H1 (cell line): ENCODE results near the gene CSNK1D. TPM values are rescaled to one million over a fixed set of nuclear protein-coding genes. Genes with fewer than 3 reads are reported as not detected.

Experiments
- CTCF ChIA-PET: fragments of 300-600 bp; sonication (Branson Sonifier 250); formaldehyde crosslinking; loops from one replicate; lab custom pipeline; 2021; ENCODE audit not compliant: partially characterized antibody; lab: Charles Lee
- POLR2A ChIA-PET: fragments of 300-600 bp; sonication (Branson Sonifier 250); formaldehyde crosslinking; loops from one replicate; lab custom pipeline; 2021; ENCODE audit warnings: inconsistent platforms; ENCODE audit not compliant: partially characterized antibody; lab: Charles Lee
- DNase-seq, 2 experiments: peaks; one replicate each; pipeline versions ENCODE4 v3.0.0 to v3.0.0-alpha.2; 2010 to 2022; ENCODE audit warnings: low spot score in 2 of 2, low read depth in 1 of 2, mixed read lengths in 1 of 2
- FAIRE-seq: peaks from 2 replicates; lab custom pipeline; 2011; peaks lifted over from hg19 to GRCh38; lab: Jason Lieb, UNC
- H2AFZ ChIP-seq: 2 replicates; pipeline ENCODE4 v1.8.1; 2012; ENCODE audit warnings: low read length, inconsistent platforms
- H2AK5ac ChIP-seq: 2 replicates; pipeline ENCODE4 v1.6.1; 2013; ENCODE audit warnings: low read depth, low read length
- H2BK120ac ChIP-seq: replicated peaks from 2 replicates; pipeline ENCODE3; 2013; ENCODE audit warnings: low read depth, low read length, inconsistent platforms
- H2BK12ac ChIP-seq: 2 replicates; pipeline ENCODE4 v1.6.1; 2013; ENCODE audit warnings: low read depth, low read length
- H2BK15ac ChIP-seq: 2 replicates; pipeline ENCODE4 v1.6.1; 2013; ENCODE audit warnings: low read length
- H2BK20ac ChIP-seq: 2 replicates; pipeline ENCODE4 v1.6.1; 2013; ENCODE audit warnings: low read length
- H2BK5ac ChIP-seq: 2 replicates; pipeline ENCODE4 v1.6.1; 2013; ENCODE audit warnings: low read depth, low read length
- H3K14ac ChIP-seq: 2 replicates; pipeline ENCODE4 v1.6.1; 2013; ENCODE audit warnings: inconsistent platforms; ENCODE audit not compliant: insufficient read length
- H3K18ac ChIP-seq: 2 replicates; pipeline ENCODE4 v1.6.1; 2013; ENCODE audit warnings: low read length; ENCODE audit errors: extremely low read depth
- H3K23ac ChIP-seq: 2 replicates; pipeline ENCODE4 v1.6.1; 2013; ENCODE audit warnings: inconsistent platforms; ENCODE audit not compliant: insufficient read length
- H3K23me2 ChIP-seq: 2 replicates; pipeline ENCODE4 v1.6.1; 2013; ENCODE audit warnings: low read depth, low read length
- H3K27ac ChIP-seq: 2 replicates; pipeline ENCODE4 v1.6.1; 2011; ENCODE audit warnings: low read depth, low read length, inconsistent platforms
- H3K27me3 ChIP-seq, 4 experiments: replicated peaks in 1 of 4; 1 replicate in 1 of 4; 2 replicates in 3 of 4; pipeline versions ENCODE4 v1.6.1 to v1.8.1; 2011 to 2013; ENCODE audit warnings: low read length in 3 of 4, mild to moderate bottlenecking in 3 of 4, inconsistent platforms in 2 of 4, mixed read lengths in 2 of 4, moderate library complexity in 1 of 4; ENCODE audit not compliant: control insufficient read depth in 3 of 4, insufficient read depth in 3 of 4; ENCODE audit errors: extremely low read depth in 1 of 4
- H3K36me3 ChIP-seq, 4 experiments: 2 replicates each; pipeline versions ENCODE4 v1.6.1 to v1.8.1; 2011 to 2013; ENCODE audit warnings: mild to moderate bottlenecking in 4 of 4, low read length in 3 of 4, moderate library complexity in 2 of 4, control low read depth in 1 of 4, inconsistent platforms in 1 of 4; ENCODE audit not compliant: insufficient read depth in 4 of 4, control insufficient read depth in 2 of 4
- H3K4ac ChIP-seq: replicated peaks from 2 replicates; pipeline ENCODE3; 2013; ENCODE audit warnings: low read length, low read depth, mixed read lengths, inconsistent platforms; ENCODE audit not compliant: insufficient read length
- H3K4me1 ChIP-seq, 4 experiments: replicated peaks in 1 of 4; 1 replicate in 1 of 4; 2 replicates in 3 of 4; pipeline versions ENCODE4 v1.6.1 to v1.8.1; 2011 to 2013; ENCODE audit warnings: low read length in 3 of 4, inconsistent platforms in 2 of 4, mixed read lengths in 1 of 4; ENCODE audit not compliant: insufficient read depth in 4 of 4, control insufficient read depth in 3 of 4
- H3K4me2 ChIP-seq, 2 experiments: 2 replicates each; pipeline versions ENCODE4 v1.6.1 to v1.8.1; 2011 to 2013; ENCODE audit warnings: low read depth in 2 of 2, low read length in 2 of 2, control low read depth in 1 of 2, inconsistent platforms in 1 of 2, mild to moderate bottlenecking in 1 of 2; ENCODE audit not compliant: insufficient read depth in 1 of 2
- H3K4me3 ChIP-seq, 4 experiments: fragments of 200-600, 300-600 bp in 1 of 4; sonication (generic), shearing (Covaris generic), sonication (Bioruptor Twin) in 1 of 4; 2 replicates each; pipeline versions ENCODE4 v1.5.1 to v1.8.1; 2011 to 2016; ENCODE audit warnings: low read length in 4 of 4, low read depth in 3 of 4, control low read depth in 2 of 4, inconsistent platforms in 2 of 4, mild to moderate bottlenecking in 2 of 4, mixed read lengths in 1 of 4, moderate library complexity in 1 of 4; ENCODE audit not compliant: insufficient read depth in 2 of 4; ENCODE audit errors: extremely low read depth in 1 of 4
- H3K56ac ChIP-seq: replicated peaks from 2 replicates; pipeline ENCODE3; 2013; ENCODE audit warnings: low read depth, mild to moderate bottlenecking, mixed read lengths, low read length, inconsistent platforms; ENCODE audit not compliant: insufficient read length
- H3K79me1 ChIP-seq: 2 replicates; pipeline ENCODE4 v1.6.1; 2013; ENCODE audit warnings: low read depth, low read length, control low read depth
- H3K79me2 ChIP-seq, 2 experiments: 2 replicates each; pipeline versions ENCODE4 v1.6.1 to v1.8.1; 2012 to 2013; ENCODE audit warnings: low read length in 2 of 2, mild to moderate bottlenecking in 2 of 2, inconsistent platforms in 1 of 2; ENCODE audit not compliant: insufficient read depth in 2 of 2, control insufficient read depth in 1 of 2
- H3K9ac ChIP-seq, 4 experiments: replicated peaks in 1 of 4; 1 replicate in 1 of 4; 2 replicates in 3 of 4; pipeline versions ENCODE4 v1.6.1 to v1.8.1; 2011 to 2013; ENCODE audit warnings: low read depth in 3 of 4, low read length in 3 of 4, control low read depth in 2 of 4, mild to moderate bottlenecking in 2 of 4, moderate library complexity in 2 of 4, inconsistent platforms in 1 of 4; ENCODE audit errors: extremely low read depth in 1 of 4
- H3K9me3 ChIP-seq, 2 experiments: 2 replicates each; pipeline versions ENCODE4 v1.6.1 to v1.8.1; 2012 to 2013; ENCODE audit warnings: mild to moderate bottlenecking in 2 of 2, moderate library complexity in 2 of 2, control low read depth in 1 of 2, inconsistent platforms in 1 of 2, low read depth in 1 of 2, low read length in 1 of 2, mixed read lengths in 1 of 2; ENCODE audit not compliant: insufficient read depth in 2 of 2
- H4K20me1 ChIP-seq, 2 experiments: replicated peaks in 1 of 2; 2 replicates each; pipeline versions ENCODE3 to v1.8.1; 2011 to 2013; ENCODE audit warnings: inconsistent platforms in 2 of 2, low read length in 2 of 2, mild to moderate bottlenecking in 1 of 2; ENCODE audit not compliant: insufficient read depth in 2 of 2, control insufficient read depth in 1 of 2
- H4K5ac ChIP-seq: 2 replicates; pipeline ENCODE4 v1.6.1; 2013; ENCODE audit warnings: low read length, low read depth, mixed read lengths, inconsistent platforms; ENCODE audit not compliant: insufficient read length
- H4K8ac ChIP-seq: 2 replicates; pipeline ENCODE4 v1.8.0; 2013; ENCODE audit warnings: mild to moderate bottlenecking, moderate library complexity, low read length, inconsistent platforms; ENCODE audit not compliant: insufficient read depth; ENCODE audit errors: extremely low read depth
- H4K91ac ChIP-seq: replicated peaks from 2 replicates; pipeline ENCODE3; 2013; ENCODE audit warnings: low read length, mixed read lengths, inconsistent platforms; ENCODE audit not compliant: insufficient read length
- CBX5 ChIP-seq: fragments of 300-800, 300-1000 bp; sonication (generic); IDR thresholded peaks from 2 replicates; pipeline ENCODE4 v1.7.1; 2016; ENCODE audit warnings: antibody characterized with exemption, low read length, low read depth
- CTCF ChIP-seq, 3 experiments: IDR thresholded peaks; 1 replicate in 2 of 3; 2 replicates in 1 of 3; pipeline versions ENCODE4 v1.5.1 to v1.6.1; 2011; ENCODE audit warnings: low read length in 3 of 3, mild to moderate bottlenecking in 3 of 3, inconsistent platforms in 2 of 3, low read depth in 1 of 3, moderate library complexity in 1 of 3; ENCODE audit not compliant: insufficient read depth in 1 of 3; ENCODE audit errors: control extremely low read depth in 1 of 3
- EP300 ChIP-seq, 2 experiments: IDR thresholded peaks; 1 replicate in 1 of 2; 2 replicates in 1 of 2; pipeline ENCODE4 v1.6.1; 2011 to 2012; ENCODE audit warnings: low read depth in 2 of 2, low read length in 2 of 2, mild to moderate bottlenecking in 2 of 2, borderline replicate concordance in 1 of 2, inconsistent platforms in 1 of 2, moderate library complexity in 1 of 2
- MAX ChIP-seq: IDR thresholded peaks from 2 replicates; pipeline ENCODE4 v1.6.1; 2012; ENCODE audit warnings: inconsistent platforms
- SAP30 ChIP-seq: fragments of 300-600 bp; sonication (generic); IDR thresholded peaks from 2 replicates; pipeline ENCODE4 v1.7.1; 2012; ENCODE audit warnings: low read length, moderate library complexity, mild to moderate bottlenecking, inconsistent platforms; ENCODE audit not compliant: insufficient read depth, insufficient replicate concordance
- TEAD4 ChIP-seq: IDR thresholded peaks from 2 replicates; pipeline ENCODE4 v1.6.1; 2012; ENCODE audit warnings: low read depth, low read length, inconsistent platforms, mixed read lengths
- WGBS, 2 experiments: shearing (Covaris generic) in 1 of 2; methylation state at CpG; one replicate each; pipeline versions ENCODE4 v1.1.6 to v1.1.7; 2013 to 2015; ENCODE audit warnings: low lambda C conversion rate in 2 of 2, mixed read lengths in 2 of 2, inconsistent platforms in 1 of 2, low coverage in 1 of 2, missing lambda C conversion rate in 1 of 2; ENCODE audit not compliant: insufficient replicate concordance in 2 of 2, insufficient coverage in 1 of 2, insufficient read length in 1 of 2; ENCODE audit errors: extremely low coverage in 1 of 2, missing lambda C conversion rate in 1 of 2; 5-methylcytosine and 5-hydroxymethylcytosine counted together
- polyA plus RNA-seq, 7 experiments: library from polyadenylated mRNA; depleted of rRNA in 3 of 7; stranded (reverse) in 5 of 7; unstranded in 2 of 7; fragments of >200 nt in 5 of 7; fragments of 200-250 nt in 2 of 7; gene quantifications; 1 replicate in 5 of 7; 2 replicates in 1 of 7; 4 replicates in 1 of 7; pipeline versions ENCODE4 v1.2.1 to v1.2.3, GENCODE V29; 2011 to 2013; ENCODE audit warnings: missing spikeins in 2 of 7, mixed read lengths in 2 of 7
- total RNA-seq: library from RNA; stranded (reverse); fragmentation: NEBNext Ultra II Directional; extraction: Animal tissue kit (Norgen Biotek cat#: 25700); gene quantifications from 2 replicates; pipeline ENCODE4 v1.2.1, GENCODE V29; 2021

Gene CSNK1D
- total and polyA plus RNA-seq, 2 of the 8 experiments (the other 6 are each of a cell fraction or from before 2014, with no cell fraction given): 73.5 to 103 TPM

GRCh38 chr17:82304826-82305726, 31.6 kb upstream of the CSNK1D start:
- FAIRE-seq: no peak
- WGBS, 2 experiments: 85% methylated on average over 23 of the region's 23 CpGs; no CpG with 5 or more reads in 1 of the 2 experiments
- TF ChIP-seq TEAD4: no peak
- no peak for TF ChIP-seq MAX
- no peak for TF ChIP-seq CTCF (IDR thresholded peaks at IDR 0.05; ENCODE audit: control extremely low read depth in 1 of 3, insufficient read depth in 1 of 3, low read depth in 1 of 3, low read length in 3 of 3)
- no peak for TF ChIP-seq CBX5
- no peak for TF ChIP-seq EP300 (IDR thresholded peaks at IDR 0.05; ENCODE audit: borderline replicate concordance in 1 of 2, low read depth in 2 of 2, low read length in 2 of 2)
- TF ChIP-seq SAP30: no peak
- no peak overlapping the region for H3K27ac ChIP-seq
- no peak overlapping the region for H3K23ac ChIP-seq
- no peaks in the 10 kb centered on the region for H3K9me3 ChIP-seq
- no peak overlapping the region for H4K5ac ChIP-seq
- no peaks in the 10 kb centered on the region; a peak in 1 of 8 replicates for H3K36me3 ChIP-seq
- no peak overlapping the region for H4K91ac ChIP-seq
- no peak overlapping the region for H3K4me3 ChIP-seq
- no peaks in the 10 kb centered on the region for H3K27me3 ChIP-seq
- no peaks in the 10 kb centered on the region for H3K23me2 ChIP-seq
- H3K79me1 ChIP-seq: no peaks in the 10 kb centered on the region
- H2BK15ac ChIP-seq: 0 out of 2 replicates have a peak overlapping the region, but pooled peaks have one; percentile 29
- H3K18ac ChIP-seq: no peak overlapping the region
- H3K79me2 ChIP-seq: no peaks in the 10 kb centered on the region
- H3K4me2 ChIP-seq: no peak overlapping the region
- no peak overlapping the region for H2AFZ ChIP-seq
- H3K4ac ChIP-seq: no peak overlapping the region
- H3K56ac ChIP-seq: no peak overlapping the region
- no peak overlapping the region for H3K9ac ChIP-seq
- H4K8ac ChIP-seq: peak overlapping the region; percentile 68; the same call in 1 of the 2 replicates
- H3K4me1 ChIP-seq: no peaks in the 10 kb centered on the region
- ChIA-PET CTCF (interaction anchor here (0.7 to 2.3 kb wide), 5 partner anchors 12 to 75 kb away, joined by 3 to 9 read pairs (median 3); partner anchors contain the start of gene CD7), POLR2A (interaction anchor here (0.6 to 2.4 kb wide), 5 partner anchors 9 to 69 kb away, joined by 3 to 18 read pairs (median 3); partner anchors contain the start of gene CSNK1D)
- H2BK20ac ChIP-seq: no peak overlapping the region
- H4K20me1 ChIP-seq: no peaks in the 10 kb centered on the region
- no peak overlapping the region for H2AK5ac ChIP-seq
- no peak overlapping the region for H3K14ac ChIP-seq
- DNase-seq: peak in 1 of 2 experiments; percentile 46
- H2BK12ac ChIP-seq: no peak overlapping the region
- no peak overlapping the region for H2BK120ac ChIP-seq
- no peak overlapping the region; the same call in 1 of the 2 replicates for H2BK5ac ChIP-seq
